HepG2 (cell line): Measurements from ENCODE around the gene RBCK1. TPM values are rescaled to one million over a fixed set of nuclear protein-coding genes. Genes with fewer than 3 reads are reported as not detected.

Experiments used
- ATAC-seq: fragments of 200-7000 bp; cut with Tn5 transposase; 3 replicates; pipeline ENCODE4 v1.9.1; 2020; ENCODE audit warnings: mild to moderate bottlenecking, moderate library complexity
- BruUV-seq: library from RNA; stranded (reverse); fragments of 400-500 nt; replicated peaks from 2 replicates; lab custom pipeline; 2021; lab: Mats Ljungman, UMichigan
- CTCF ChIA-PET: fragments of 300-600 bp; formaldehyde crosslinking; extraction: SDS; loops from one replicate; lab custom pipeline; 2021; ENCODE audit warnings: low total read pairs, inconsistent platforms, low intra/inter-chr PET ratio; lab: Yijun Ruan, JAX
- POLR2A ChIA-PET: fragments of 350-600 bp; sonication (Branson Sonifier 250); formaldehyde crosslinking; loops from one replicate; lab custom pipeline; 2020; ENCODE audit warnings: antibody characterized with exemption, inconsistent platforms; lab: Yijun Ruan, JAX
- DNase-seq: peaks from one replicate; pipeline ENCODE4 v3.0.0-alpha.2; 2015; ENCODE audit warnings: low spot score
- FAIRE-seq: peaks from 3 replicates; lab custom pipeline; 2011; peaks lifted over from hg19 to GRCh38; lab: Jason Lieb, UNC
- H2AFZ ChIP-seq: one replicate; pipeline ENCODE4 v1.6.1; 2011; ENCODE audit warnings: low read length, inconsistent platforms
- H3K27ac ChIP-seq: fragments of 300-600 bp; 3 replicates; pipeline ENCODE4 v1.8.0; 2011; ENCODE audit warnings: mixed run types, mild to moderate bottlenecking, mixed read lengths, low read length, inconsistent platforms; ENCODE audit not compliant: insufficient read depth; ENCODE audit errors: extremely low read length
- H3K27me3 ChIP-seq, 2 experiments: fragments of 200-600 bp in 1 of 2; 2 replicates in 1 of 2; 3 replicates in 1 of 2; pipeline versions ENCODE4 v1.6.0 to v1.8.0; 2011; ENCODE audit warnings: low read length in 2 of 2, mild to moderate bottlenecking in 2 of 2, moderate library complexity in 2 of 2, inconsistent platforms in 1 of 2; ENCODE audit not compliant: insufficient read depth in 2 of 2, control insufficient read depth in 1 of 2
- H3K36me3 ChIP-seq, 2 experiments: fragments of 200-600 bp in 1 of 2; replicated peaks in 1 of 2; 2 replicates in 1 of 2; 3 replicates in 1 of 2; pipeline versions ENCODE4 v1.5.1 to v1.8.0; 2011; ENCODE audit warnings: low read length in 2 of 2, inconsistent platforms in 1 of 2; ENCODE audit not compliant: insufficient read depth in 2 of 2, control insufficient read depth in 1 of 2
- H3K4me1 ChIP-seq: 2 replicates; pipeline ENCODE4 v1.5.1; 2012; ENCODE audit warnings: low read length, inconsistent platforms; ENCODE audit not compliant: insufficient read depth
- H3K4me2 ChIP-seq: 2 replicates; pipeline ENCODE4 v1.6.0; 2011; ENCODE audit warnings: low read depth, low read length, inconsistent platforms
- H3K4me3 ChIP-seq, 3 experiments: fragments of 200-600 bp in 1 of 3; sonication (generic), shearing (Covaris generic) in 1 of 3; replicated peaks in 1 of 3; 2 replicates each; pipeline ENCODE4 v1.5.1; 2011 to 2016; ENCODE audit warnings: low read length in 3 of 3, inconsistent platforms in 2 of 3, low read depth in 2 of 3, mild to moderate bottlenecking in 2 of 3, control low read depth in 1 of 3, mixed read lengths in 1 of 3; ENCODE audit not compliant: insufficient read depth in 1 of 3
- H3K79me2 ChIP-seq: one replicate; pipeline ENCODE4 v1.6.1; 2011; ENCODE audit warnings: low read length, inconsistent platforms; ENCODE audit not compliant: insufficient read depth
- H3K9ac ChIP-seq: 2 replicates; pipeline ENCODE4 v1.6.0; 2011; ENCODE audit warnings: mild to moderate bottlenecking, low read depth, low read length, inconsistent platforms; ENCODE audit not compliant: insufficient read depth
- H3K9me3 ChIP-seq: 2 replicates; pipeline ENCODE4 v1.5.1; 2012; ENCODE audit warnings: mild to moderate bottlenecking, low read length
- H4K20me1 ChIP-seq: 2 replicates; pipeline ENCODE4 v1.6.0; 2011; ENCODE audit warnings: inconsistent platforms, mild to moderate bottlenecking, low read length, moderate library complexity; ENCODE audit not compliant: insufficient read depth
- ATRX ChIP-seq: sonication (generic); formaldehyde crosslinking; IDR thresholded peaks from 2 replicates; pipeline ENCODE4 v1.4.0; 2020; ENCODE audit warnings: missing genetic modification reagents, borderline replicate concordance
- BHLHE40 ChIP-seq: IDR thresholded peaks from 2 replicates; pipeline ENCODE4 v1.6.1; 2011; ENCODE audit warnings: low read length, improper control_type of control experiment
- DMAP1 ChIP-seq: IDR thresholded peaks from 2 replicates; pipeline ENCODE4 v1.6.1; 2016
- EEA1 ChIP-seq: sonication (generic); formaldehyde crosslinking; IDR thresholded peaks from 2 replicates; pipeline ENCODE4 v1.5.1; 2020; ENCODE audit warnings: mild to moderate bottlenecking, missing genetic modification reagents, borderline replicate concordance
- EED ChIP-seq: sonication (generic); formaldehyde crosslinking; IDR thresholded peaks from 2 replicates; pipeline ENCODE4 v1.5.0; 2020; ENCODE audit warnings: mild to moderate bottlenecking, missing genetic modification reagents
- FOXA1 ChIP-seq, 2 experiments: fragments of 450-650 bp in 1 of 2; sonication (generic) in 1 of 2; formaldehyde crosslinking in 1 of 2; IDR thresholded peaks; 2 replicates each; pipeline versions ENCODE4 v1.4.0 to v1.6.1; 2016 to 2020; ENCODE audit warnings: missing genetic modification reagents in 1 of 2
- KDM5B ChIP-seq: sonication (generic); formaldehyde crosslinking; IDR thresholded peaks from 2 replicates; pipeline ENCODE4 v1.4.0; 2020; ENCODE audit warnings: missing genetic modification reagents, mild to moderate bottlenecking, borderline replicate concordance
- POLR2A ChIP-seq, 2 experiments: IDR thresholded peaks; 2 replicates each; pipeline ENCODE4 v1.6.1; 2011; ENCODE audit warnings: low read depth in 2 of 2, low read length in 2 of 2, mild to moderate bottlenecking in 1 of 2, moderate library complexity in 1 of 2; ENCODE audit not compliant: insufficient read depth in 1 of 2
- POLR2AphosphoS5 ChIP-seq: IDR thresholded peaks from 2 replicates; pipeline ENCODE4 v1.6.1; 2012; ENCODE audit warnings: low read depth, low read length
- RBAK ChIP-seq: sonication (generic); formaldehyde crosslinking; IDR thresholded peaks from 2 replicates; pipeline ENCODE4 v1.5.1; 2020; ENCODE audit warnings: mild to moderate bottlenecking, missing genetic modification reagents
- RBFOX2 ChIP-seq: fragments of 200-400 bp; formaldehyde crosslinking; IDR thresholded peaks from 2 replicates; pipeline ENCODE4 v1.6.1; 2017; ENCODE audit warnings: low read depth, mild to moderate bottlenecking, low read length
- RXRB ChIP-seq: IDR thresholded peaks from 2 replicates; pipeline ENCODE4 v1.6.1; 2016; ENCODE audit warnings: borderline replicate concordance, missing genetic modification reagents, missing compliant biosample characterization
- TAF1 ChIP-seq: sonication (generic); formaldehyde crosslinking; IDR thresholded peaks from 2 replicates; pipeline ENCODE4 v1.4.0; 2020; ENCODE audit warnings: missing genetic modification reagents
- TFDP2 ChIP-seq: sonication (generic); formaldehyde crosslinking; IDR thresholded peaks from 2 replicates; pipeline ENCODE4 v1.4.0; 2020; ENCODE audit warnings: missing genetic modification reagents
- THYN1 ChIP-seq: sonication (generic); formaldehyde crosslinking; IDR thresholded peaks from 2 replicates; pipeline ENCODE4 v1.8.1; 2023; ENCODE audit warnings: low read depth, mild to moderate bottlenecking, moderate library complexity, missing genetic modification reagents, borderline replicate concordance
- ZHX2 ChIP-seq, 2 experiments: sonication (generic) in 1 of 2; formaldehyde crosslinking in 1 of 2; IDR thresholded peaks; 2 replicates each; pipeline versions ENCODE4 v1.6.1 to v1.9.0; 2014 to 2022; ENCODE audit warnings: antibody characterized with exemption in 1 of 2, borderline replicate concordance in 1 of 2, inconsistent platforms in 1 of 2, low read depth in 1 of 2, missing genetic modification reagents in 1 of 2
- ZKSCAN5 ChIP-seq: sonication (generic); formaldehyde crosslinking; IDR thresholded peaks from 2 replicates; pipeline ENCODE4 v1.5.1; 2020; ENCODE audit warnings: mild to moderate bottlenecking, missing genetic modification reagents
- ZNF670 ChIP-seq: sonication (generic); formaldehyde crosslinking; IDR thresholded peaks from 2 replicates; pipeline ENCODE4 v1.8.0; 2022; ENCODE audit warnings: mild to moderate bottlenecking, missing genetic modification reagents, borderline replicate concordance
- ZSCAN31 ChIP-seq: sonication (generic); formaldehyde crosslinking; IDR thresholded peaks from 2 replicates; pipeline ENCODE4 v1.5.0; 2020; ENCODE audit warnings: low read depth, mild to moderate bottlenecking, missing genetic modification reagents
- WGBS: methylation state at CpG from one replicate; pipeline ENCODE4 v1.1.6; 2017; ENCODE audit warnings: low lambda C conversion rate; 5-methylcytosine and 5-hydroxymethylcytosine counted together
- in situ Hi-C: cut with HindIII; loops from 2 replicates; pipeline ENCODE4 v1.10.0; 2017; ENCODE audit warnings: low pct_unique_long_range_greater_than_20kb; ENCODE audit not compliant: extremely low pct_ligation_motif_present
- intact Hi-C: fragments of 100-400 bp; cut with micrococcal nuclease; formaldehyde crosslinking; loops from one replicate; pipeline ENCODE4 v1.10.0; 2022; ENCODE audit not compliant: unreplicated experiment
- polyA plus RNA-seq, 8 experiments: library from polyadenylated mRNA; depleted of rRNA in 3 of 8; stranded (reverse) in 7 of 8; unstranded in 1 of 8; fragments of >200 nt; fragmentation: Illumina TruSeq in 4 of 8; extraction: Trizol in 4 of 8; gene quantifications; 2 replicates each; pipeline versions ENCODE4 v1.2.1 to v1.2.3, GENCODE V29; 2011 to 2016; ENCODE audit warnings: low read depth in 4 of 8, missing spikeins in 1 of 8, mixed read lengths in 1 of 8; ENCODE audit not compliant: insufficient read depth in 1 of 8
- total RNA-seq, 5 experiments: library from RNA; depleted of rRNA; stranded (reverse); fragments of >200 nt; fragmentation: Illumina TruSeq; extraction: Trizol; gene quantifications; 2 replicates each; pipeline ENCODE4 v1.2.3, GENCODE V29; 2016; ENCODE audit warnings: low read depth in 1 of 5

Gene RBCK1
- total and polyA plus RNA-seq, 2 of the 13 experiments (the other 11 are each of a cell fraction or from before 2014, with no cell fraction given) = 149 to 215 TPM

GRCh38 chr20:389220-389619, 18.9 kb upstream of the RBCK1 start:
- no peak overlapping the region for H3K4me3 ChIP-seq
- DNase-seq (no peak), ATAC-seq (no peak), FAIRE-seq (no peak)
- 99% methylated on average over 6 of the region's 6 CpGs for whole genome bisulfite sequencing
- CTCF ChIA-PET = no interaction called here
- H3K79me2 ChIP-seq = peaks cover 57% of the 10 kb centered on the region
- H3K4me2 ChIP-seq = no peak overlapping the region
- POLR2A ChIA-PET = interaction anchor here (0.8 to 29.0 kb wide), 5 partner anchors 1 to 155 kb away, joined by 3 to 1587 read pairs (median 909); partner anchors contain the start of genes CSNK2A1, RBCK1 and TRIB3
- in situ Hi-C loops (no loop called here), intact Hi-C loops (no loop called here)
- H3K27me3 ChIP-seq = no peaks in the 10 kb centered on the region
- no peaks in the 10 kb centered on the region for H3K9me3 ChIP-seq
- H4K20me1 ChIP-seq = peaks cover 15% of the 10 kb centered on the region
- no peak overlapping the region for H2AFZ ChIP-seq
- H3K36me3 ChIP-seq = peaks cover 46 to 90% of the 10 kb centered on the region in 2 experiments
- peaks cover 66% of the 10 kb centered on the region for H3K4me1 ChIP-seq
- H3K27ac ChIP-seq = peak overlapping the region; percentile 33
- no TSS peak for BruUV-seq
- no peak overlapping the region for H3K9ac ChIP-seq
- TF ChIP-seq ZKSCAN5 (CRISPR knock-in tag) = 0 out of 2 replicates have a peak, but pooled peaks have one; percentile 47
- TF ChIP-seq KDM5B = peak; percentile 47; the same call in 1 of the 2 replicates
- TF ChIP-seq POLR2AphosphoS5 = 0 out of 2 replicates have a peak, but pooled peaks have one; percentile 15
- no peak for TF ChIP-seq ZSCAN31 (CRISPR knock-in tag)
- no peak for TF ChIP-seq FOXA1 (IDR thresholded peaks at IDR 0.05)
- 0 out of 2 replicates have a peak, but pooled peaks have one; percentile 10 for TF ChIP-seq FOXA1 (CRISPR knock-in tag; IDR thresholded peaks at IDR 0.05)
- TF ChIP-seq RBAK = no peak
- TF ChIP-seq DMAP1 (CRISPR knock-in tag) = no peak
- peak; percentile 62; the same call in 1 of the 2 replicates for TF ChIP-seq RBFOX2
- no peak for TF ChIP-seq EED (CRISPR knock-in tag)
- TF ChIP-seq POLR2A (IDR thresholded peaks at IDR 0.05; ENCODE audit: insufficient read depth in 1 of 2, low read depth in 2 of 2, low read length in 2 of 2) = peak; percentile 23 to 55; a peak in 2 of 4 replicates
- no peak for TF ChIP-seq BHLHE40
- TF ChIP-seq TFDP2 (CRISPR knock-in tag) = no peak
- TF ChIP-seq ATRX = no peak
- TF ChIP-seq EEA1 (CRISPR knock-in tag) = no peak
- 0 out of 2 replicates have a peak, but pooled peaks have one; percentile 6 for TF ChIP-seq TAF1 (CRISPR knock-in tag)
- 0 out of 2 replicates have a peak, but pooled peaks have one; percentile 11 for TF ChIP-seq ZNF670 (CRISPR knock-in tag)
- TF ChIP-seq ZHX2 (IDR thresholded peaks at IDR 0.05; ENCODE audit: low read depth) = no peak
- TF ChIP-seq ZHX2 (CRISPR knock-in tag; IDR thresholded peaks at IDR 0.05; ENCODE audit: borderline replicate concordance) = no peak
- TF ChIP-seq RXRB (CRISPR knock-in tag) = no peak
- TF ChIP-seq THYN1 (CRISPR knock-in tag) = no peak
